Adrenal gland (tissue), 12 donors: ENCODE data around the gene RBM47. TPM values are rescaled to one million over a fixed set of nuclear protein-coding genes. Genes with fewer than 3 reads are reported as not detected.
A peak's percentile ranks its signal among the peaks of the same experiment; 100 is the strongest.

Experiments used
- DNase-seq, 7 donors: peaks; one replicate each; pipeline ENCODE4 v3.0.0-alpha.2; 2019 to 2020
- H3K27ac ChIP-seq, 5 donors: fragments of 200-600 bp; sonication (generic) in 4 of 5; 1 replicate in 3 of 5; 2 replicates in 2 of 5; pipeline versions ENCODE4 v1.5.1 to v1.8.0; 2016 to 2020; ENCODE audit warnings: mild to moderate bottlenecking in 1 of 5
- H3K27me3 ChIP-seq: fragments of 200-600 bp; 2 replicates; pipeline ENCODE4 v1.8.0; 2021
- H3K36me3 ChIP-seq, 2 donors: fragments of 200-600 bp; replicated peaks in 1 of 2; 1 replicate in 1 of 2; 2 replicates in 1 of 2; pipeline versions ENCODE4 v1.5.1 to v1.8.0; 2018 to 2022
- H3K4me1 ChIP-seq, 2 donors: fragments of 200-600 bp; replicated peaks in 1 of 2; 1 replicate in 1 of 2; 2 replicates in 1 of 2; pipeline versions ENCODE4 v1.5.1 to v1.8.0; 2018 to 2021
- H3K4me3 ChIP-seq, 4 donors: fragments of 200-600 bp; sonication (generic) in 3 of 4; one replicate each; pipeline ENCODE4 v1.5.1; 2016 to 2018
- H3K9me3 ChIP-seq, 3 donors: fragments of 200-600 bp; sonication (generic) in 1 of 3; replicated peaks in 1 of 3; 1 replicate in 2 of 3; 2 replicates in 1 of 3; pipeline versions ENCODE4 v1.5.1 to v1.8.0; 2016 to 2021
- POLR2A ChIP-seq, 2 donors: fragments of 450-650 bp; IDR thresholded peaks; one replicate each; pipeline ENCODE4 v1.6.1; 2017; ENCODE audit warnings: antibody characterized with exemption in 2 of 2, mild to moderate bottlenecking in 2 of 2, moderate library complexity in 1 of 2
- WGBS, 4 donors: extraction: QIAGEN DNeasy Blood & Tissue Kit in 2 of 4; methylation state at CpG; one replicate each; pipeline versions ENCODE4 v1.1.5 to v1.1.7; 2013 to 2017; 5-methylcytosine and 5-hydroxymethylcytosine counted together
- intact Hi-C, 2 donors: fragments of 100-400 bp; cut with DNase I; formaldehyde crosslinking; loops; one replicate each; pipeline versions ENCODE4 v1.14.1 to v1.15.0; 2022 to 2023
- polyA plus RNA-seq, 3 donors: library from polyadenylated mRNA; stranded (reverse); fragments of 200-250 nt in 2 of 3; fragments of 350-450 nt in 1 of 3; fragmentation: Illumina TruSeq in 1 of 3; extraction: RNeasy Lipid Tissue Mini Kit (QIAGEN cat#74804) in 1 of 3; gene quantifications; one replicate each; pipeline ENCODE4 v1.2.3, GENCODE V29; 2013 to 2014
- total RNA-seq, 9 donors: library from RNA; depleted of rRNA in 4 of 9; stranded (reverse); fragments of >200 nt in 4 of 9; fragments of 120-200 nt in 1 of 9; fragmentation: NEBNext Ultra II Directional in 1 of 9; extraction: Animal tissue kit (Norgen Biotek cat#: 25700) in 1 of 9; gene quantifications; one replicate each; pipeline versions ENCODE4 v1.1.0 to v1.2.4, GENCODE V29; 2013 to 2023
- TF ChIP-seq, protein P1 (sequence below), 6 experiments: fragments of 450-650 bp in 4 of 6; fragments of 200-600 bp in 2 of 6; sonication (generic) in 1 of 6; IDR thresholded peaks; 1 replicate in 5 of 6; 2 replicates in 1 of 6; pipeline versions ENCODE4 v1.5.1 to v1.8.0; 2016 to 2021; ENCODE audit warnings: antibody characterized with exemption in 6 of 6, mild to moderate bottlenecking in 2 of 6, moderate library complexity in 1 of 6
- donor health status: healthy with polysubstance abuse.
- donor health status: Bipolar disorder and iron deficiency.
- donor health status: DM: yes; HTN: yes; CAD: no.
- donor health status: DM: no; HTN: no; CAD: no.
- donor health status: DM: no; HTN: no; CAD: no.
- donor health status: DM: yes; HTN: yes; CAD: no.

RBM47 gene
- total and polyA plus RNA-seq, 12 donors = 25.7 to 370 (median 155) TPM

DNA sequence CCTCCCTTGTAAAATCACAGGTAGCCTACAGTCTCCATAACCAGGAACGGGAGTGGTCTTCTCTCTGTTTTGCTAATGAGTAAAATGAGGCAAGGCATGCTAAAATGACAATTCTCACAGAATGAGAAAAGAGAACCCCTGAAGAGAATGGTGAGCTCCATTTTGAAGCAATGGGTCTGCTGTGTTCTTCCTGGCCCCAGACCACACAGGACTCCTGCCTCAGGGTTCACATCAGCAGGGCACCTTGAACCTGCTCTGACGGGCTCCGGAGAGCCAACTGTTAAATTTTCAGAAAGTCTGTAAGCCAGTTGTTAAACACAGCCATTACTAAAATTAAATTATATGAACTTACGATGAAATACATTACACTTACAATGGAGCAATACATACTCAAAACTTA lies 32.1 kb upstream of the RBM47 start:
- no peaks in the 10 kb centered on the region for H3K9me3 ChIP-seq

DNA sequence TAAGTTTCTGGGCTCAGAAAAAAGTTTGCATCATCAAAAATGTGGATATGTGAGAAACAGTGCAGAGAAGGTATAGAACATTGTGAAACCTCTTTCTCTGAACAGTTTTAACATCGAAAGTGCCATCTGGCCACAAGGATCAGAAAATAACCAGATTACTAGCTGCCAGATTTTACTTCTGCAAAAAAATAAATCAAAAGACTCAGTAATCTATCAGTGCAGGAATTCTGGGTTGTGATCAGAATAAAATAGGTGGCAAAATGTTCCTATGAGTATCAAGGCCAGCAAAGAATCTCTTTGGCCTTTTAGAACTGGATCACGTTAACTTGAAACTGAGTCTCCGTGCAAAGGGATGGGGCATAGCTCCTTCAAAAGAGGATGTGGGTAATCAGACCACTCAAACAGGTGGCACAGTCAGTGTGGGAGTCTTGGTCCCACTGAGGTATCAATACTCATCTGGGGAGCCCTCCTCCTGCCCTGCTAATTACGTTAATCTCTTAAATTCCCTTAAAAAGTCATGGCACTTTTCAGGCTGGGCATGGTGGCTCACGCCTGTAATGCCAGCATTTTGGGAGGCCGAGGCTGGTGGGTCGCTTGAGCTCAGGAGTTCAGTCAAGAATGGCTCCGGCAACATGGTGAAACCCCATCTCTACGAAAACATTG lies 26.7 kb upstream of the RBM47 start:
- Histone ChIP-seq H3K27me3 (no peaks in the 10 kb centered on the region), H3K4me1 (no peaks in the 10 kb centered on the region), H3K27ac (no peak overlapping the region), H3K9me3 (no peaks in the 10 kb centered on the region), H3K4me3 (no peak overlapping the region), H3K36me3 (no peaks in the 10 kb centered on the region)
- intact Hi-C loops = no loop called here
- 74 to 86% (median 85%) methylated on average over 9 of the region's 9 CpGs for WGBS, 4 donors
- no peak for DNase-seq
- TF ChIP-seq, protein P1, sequence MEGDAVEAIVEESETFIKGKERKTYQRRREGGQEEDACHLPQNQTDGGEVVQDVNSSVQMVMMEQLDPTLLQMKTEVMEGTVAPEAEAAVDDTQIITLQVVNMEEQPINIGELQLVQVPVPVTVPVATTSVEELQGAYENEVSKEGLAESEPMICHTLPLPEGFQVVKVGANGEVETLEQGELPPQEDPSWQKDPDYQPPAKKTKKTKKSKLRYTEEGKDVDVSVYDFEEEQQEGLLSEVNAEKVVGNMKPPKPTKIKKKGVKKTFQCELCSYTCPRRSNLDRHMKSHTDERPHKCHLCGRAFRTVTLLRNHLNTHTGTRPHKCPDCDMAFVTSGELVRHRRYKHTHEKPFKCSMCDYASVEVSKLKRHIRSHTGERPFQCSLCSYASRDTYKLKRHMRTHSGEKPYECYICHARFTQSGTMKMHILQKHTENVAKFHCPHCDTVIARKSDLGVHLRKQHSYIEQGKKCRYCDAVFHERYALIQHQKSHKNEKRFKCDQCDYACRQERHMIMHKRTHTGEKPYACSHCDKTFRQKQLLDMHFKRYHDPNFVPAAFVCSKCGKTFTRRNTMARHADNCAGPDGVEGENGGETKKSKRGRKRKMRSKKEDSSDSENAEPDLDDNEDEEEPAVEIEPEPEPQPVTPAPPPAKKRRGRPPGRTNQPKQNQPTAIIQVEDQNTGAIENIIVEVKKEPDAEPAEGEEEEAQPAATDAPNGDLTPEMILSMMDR (IDR thresholded peaks at IDR 0.05) = no peak
- no peak for TF ChIP-seq POLR2A (IDR thresholded peaks at IDR 0.05)

More for the DNA sequence above, 32.1 kb upstream of the RBM47 start:
- no peak for DNase-seq
- no peak overlapping the region for H3K27ac ChIP-seq
- intact Hi-C loops = no loop called here
- peaks cover 0 to 9% of the 10 kb centered on the region in 2 donors for H3K4me1 ChIP-seq
- no peaks in the 10 kb centered on the region for H3K36me3 ChIP-seq
- 88 to 94% (median 89%) methylated on average over 4 of the region's 4 CpGs for WGBS, 4 donors
- H3K4me3 ChIP-seq = no peak overlapping the region
- no peak for TF ChIP-seq POLR2A (IDR thresholded peaks at IDR 0.05)
- TF ChIP-seq, protein P1 (IDR thresholded peaks at IDR 0.05) = no peak
- no peaks in the 10 kb centered on the region for H3K27me3 ChIP-seq

DNA sequence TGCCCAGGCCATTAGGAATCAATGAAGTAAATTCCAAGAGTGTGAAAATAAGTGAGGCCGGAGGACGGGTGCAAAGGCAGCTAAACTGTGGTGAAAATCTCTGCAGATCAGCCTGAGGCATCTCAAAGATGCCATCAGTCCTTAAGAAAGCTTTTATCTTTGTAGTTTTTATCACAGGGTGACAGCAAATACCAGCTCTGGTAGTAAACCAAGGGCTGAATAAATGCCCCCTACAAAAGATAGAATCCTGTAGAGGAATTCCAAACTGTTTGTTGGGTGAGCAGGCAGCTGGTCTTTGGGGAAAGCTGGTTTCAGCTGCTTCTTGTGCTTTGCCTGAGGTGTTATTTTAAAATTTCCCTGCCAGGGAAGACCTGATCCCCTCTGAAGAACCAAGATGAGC lies 21.6 kb upstream of the RBM47 start:
- 82 to 97% (median 96%) methylated on average over 2 of the region's 2 CpGs for WGBS, 4 donors
- Histone ChIP-seq H3K9me3 (no peaks in the 10 kb centered on the region), H3K4me1 (peaks cover 0 to 5% of the 10 kb centered on the region in 2 donors), H3K36me3 (no peaks in the 10 kb centered on the region), H3K4me3 (no peak overlapping the region), H3K27ac (no peak overlapping the region), H3K27me3 (no peaks in the 10 kb centered on the region)
- DNase-seq = no peak
- intact Hi-C loops = no loop called here
- TF ChIP-seq POLR2A (IDR thresholded peaks at IDR 0.05) = no peak
- TF ChIP-seq, protein P1 (IDR thresholded peaks at IDR 0.05) = no peak

DNA sequence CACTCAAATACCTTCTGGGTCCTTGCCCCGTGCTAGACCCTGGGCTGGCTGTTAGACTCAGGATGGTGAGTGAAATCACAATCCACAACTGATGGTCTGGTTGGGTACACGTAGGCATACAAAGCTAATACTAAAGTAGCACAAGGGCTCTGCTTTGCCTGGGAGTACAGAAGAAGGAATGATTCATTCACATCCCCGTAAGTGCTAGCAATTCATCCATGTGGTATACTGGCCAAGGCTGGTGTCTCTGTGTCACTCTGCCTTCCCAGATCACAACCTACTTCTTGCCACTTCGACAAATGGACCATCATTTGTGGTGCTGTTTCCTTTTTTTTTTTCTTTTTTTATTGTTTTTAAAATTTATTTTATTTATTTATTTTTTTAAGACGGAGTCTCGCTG lies 19.7 kb upstream of the RBM47 start:
- 67 to 79% (median 71%) methylated on average over 5 to 6 of the region's 6 CpGs for WGBS, 4 donors
- Histone ChIP-seq H3K4me3 (no peak overlapping the region), H3K27ac (no peak overlapping the region), H3K4me1 (peaks cover 0 to 5% of the 10 kb centered on the region in 2 donors), H3K27me3 (no peaks in the 10 kb centered on the region), H3K9me3 (no peaks in the 10 kb centered on the region), H3K36me3 (no peaks in the 10 kb centered on the region)
- peak in 1 of 7 donors; percentile 14 for DNase-seq
- intact Hi-C loops = loop anchor here (10.0 kb wide), 2 partner anchors 45 to 55 kb away; no protein-coding TSS in a partner anchor
- TF ChIP-seq, protein P1 (IDR thresholded peaks at IDR 0.05) = no peak
- no peak for TF ChIP-seq POLR2A (IDR thresholded peaks at IDR 0.05)
